ENCODE results near the gene MAD1L1. TPM values are rescaled to one million over a fixed set of nuclear protein-coding genes. Genes with fewer than 3 reads are reported as not detected.

Gene MAD1L1
- total RNA-seq, 1 donor from 2014 or later, result 57.6 TPM

GRCh38 chr7:1785839-1786238 is 446.9 kb downstream of the MAD1L1 start:
- peaks cover 11% of the 10 kb centered on the region for H3K36me3 Mint-ChIP-seq (ENCODE audit: unreplicated experiment)
- no peak overlapping the region for H3K27ac Mint-ChIP-seq (ENCODE audit: unreplicated experiment)
- no peak for TF ChIP-seq CTCF (IDR thresholded peaks at IDR 0.05; ENCODE audit: partially characterized antibody, unreplicated experiment)
- peaks cover 3% of the 10 kb centered on the region for H3K27me3 Mint-ChIP-seq (ENCODE audit: unreplicated experiment)
- peaks cover 6% of the 10 kb centered on the region for H3K9me3 Mint-ChIP-seq (ENCODE audit: unreplicated experiment)
- no peak for DNase-seq
- no peaks in the 10 kb centered on the region for H3K4me1 Mint-ChIP-seq (ENCODE audit: low read depth, unreplicated experiment)
- H3K4me3 Mint-ChIP-seq (ENCODE audit: unreplicated experiment), result no peak overlapping the region

- peaks cover 3% of the 10 kb centered on the region for H3K27me3 Mint-ChIP-seq (ENCODE audit: unreplicated experiment)
- no peaks in the 10 kb centered on the region for H3K4me1 Mint-ChIP-seq (ENCODE audit: low read depth, unreplicated experiment)
- no peak for TF ChIP-seq CTCF (IDR thresholded peaks at IDR 0.05; ENCODE audit: partially characterized antibody, unreplicated experiment)
- no peak for DNase-seq
- no peak overlapping the region for H3K4me3 Mint-ChIP-seq (ENCODE audit: unreplicated experiment)
- H3K27ac Mint-ChIP-seq (ENCODE audit: unreplicated experiment), result no peak overlapping the region
- H3K9me3 Mint-ChIP-seq (ENCODE audit: unreplicated experiment), result peaks cover 7% of the 10 kb centered on the region
- H3K36me3 Mint-ChIP-seq (ENCODE audit: unreplicated experiment), result peaks cover 22% of the 10 kb centered on the region
Observed at GRCh38 chr7:1781369-1781768, 451.4 kb downstream of the MAD1L1 start.

- TF ChIP-seq CTCF (IDR thresholded peaks at IDR 0.05; ENCODE audit: partially characterized antibody, unreplicated experiment), result no peak
- DNase-seq, result no peak
- Mint-ChIP-seq H3K9me3 (ENCODE audit: unreplicated experiment) (peaks cover 8% of the 10 kb centered on the region), H3K4me1 (ENCODE audit: low read depth, unreplicated experiment) (no peaks in the 10 kb centered on the region), H3K36me3 (ENCODE audit: unreplicated experiment) (peaks cover 13% of the 10 kb centered on the region), H3K4me3 (ENCODE audit: unreplicated experiment) (no peak overlapping the region), H3K27ac (ENCODE audit: unreplicated experiment) (no peak overlapping the region), H3K27me3 (ENCODE audit: unreplicated experiment) (peaks cover 3% of the 10 kb centered on the region)
Observed at GRCh38 chr7:1779445-1779844, 453.3 kb downstream of the MAD1L1 start.

- no peak overlapping the region for H3K27ac Mint-ChIP-seq (ENCODE audit: unreplicated experiment)
- H3K9me3 Mint-ChIP-seq (ENCODE audit: unreplicated experiment), result peaks cover 8% of the 10 kb centered on the region
- H3K36me3 Mint-ChIP-seq (ENCODE audit: unreplicated experiment), result peaks cover 19% of the 10 kb centered on the region
- peaks cover 3% of the 10 kb centered on the region for H3K27me3 Mint-ChIP-seq (ENCODE audit: unreplicated experiment)
- no peak overlapping the region for H3K4me3 Mint-ChIP-seq (ENCODE audit: unreplicated experiment)
- no peak for TF ChIP-seq CTCF (IDR thresholded peaks at IDR 0.05; ENCODE audit: partially characterized antibody, unreplicated experiment)
- H3K4me1 Mint-ChIP-seq (ENCODE audit: low read depth, unreplicated experiment), result no peaks in the 10 kb centered on the region
- no peak for DNase-seq
Observed at GRCh38 chr7:1777122-1777521, 455.6 kb downstream of the MAD1L1 start.

- H3K27me3 Mint-ChIP-seq (ENCODE audit: unreplicated experiment), result no peaks in the 10 kb centered on the region
- TF ChIP-seq CTCF (IDR thresholded peaks at IDR 0.05; ENCODE audit: partially characterized antibody, unreplicated experiment), result no peak
- H3K4me1 Mint-ChIP-seq (ENCODE audit: low read depth, unreplicated experiment), result no peaks in the 10 kb centered on the region
- DNase-seq, result no peak
- H3K36me3 Mint-ChIP-seq (ENCODE audit: unreplicated experiment), result peaks cover 19% of the 10 kb centered on the region
- peaks cover 8% of the 10 kb centered on the region for H3K9me3 Mint-ChIP-seq (ENCODE audit: unreplicated experiment)
- H3K27ac Mint-ChIP-seq (ENCODE audit: unreplicated experiment), result no peak overlapping the region
- H3K4me3 Mint-ChIP-seq (ENCODE audit: unreplicated experiment), result no peak overlapping the region
Observed at GRCh38 chr7:1775389-1775788, 457.4 kb downstream of the MAD1L1 start.
